Epithelial cell of esophagus (primary cell): Measurements from ENCODE around the gene KRT15.
A peak's percentile ranks its signal among the peaks of the same experiment; 100 is the strongest.

Experiments used
- DNase-seq: peaks from one replicate; pipeline ENCODE4 v3.0.0; 2010; ENCODE audit warnings: low read depth
- H3K4me3 ChIP-seq: 2 replicates; pipeline ENCODE4 v1.5.1; 2011; ENCODE audit warnings: mild to moderate bottlenecking, low read length, control low read depth
- TF ChIP-seq, protein P1 (sequence below): IDR thresholded peaks from 2 replicates; pipeline ENCODE4 v1.5.1; 2011; ENCODE audit warnings: low read depth, mild to moderate bottlenecking, low read length, control low read depth, inconsistent platforms; ENCODE audit not compliant: insufficient read depth; ENCODE audit errors: missing control alignments

Gene KRT15

DNA sequence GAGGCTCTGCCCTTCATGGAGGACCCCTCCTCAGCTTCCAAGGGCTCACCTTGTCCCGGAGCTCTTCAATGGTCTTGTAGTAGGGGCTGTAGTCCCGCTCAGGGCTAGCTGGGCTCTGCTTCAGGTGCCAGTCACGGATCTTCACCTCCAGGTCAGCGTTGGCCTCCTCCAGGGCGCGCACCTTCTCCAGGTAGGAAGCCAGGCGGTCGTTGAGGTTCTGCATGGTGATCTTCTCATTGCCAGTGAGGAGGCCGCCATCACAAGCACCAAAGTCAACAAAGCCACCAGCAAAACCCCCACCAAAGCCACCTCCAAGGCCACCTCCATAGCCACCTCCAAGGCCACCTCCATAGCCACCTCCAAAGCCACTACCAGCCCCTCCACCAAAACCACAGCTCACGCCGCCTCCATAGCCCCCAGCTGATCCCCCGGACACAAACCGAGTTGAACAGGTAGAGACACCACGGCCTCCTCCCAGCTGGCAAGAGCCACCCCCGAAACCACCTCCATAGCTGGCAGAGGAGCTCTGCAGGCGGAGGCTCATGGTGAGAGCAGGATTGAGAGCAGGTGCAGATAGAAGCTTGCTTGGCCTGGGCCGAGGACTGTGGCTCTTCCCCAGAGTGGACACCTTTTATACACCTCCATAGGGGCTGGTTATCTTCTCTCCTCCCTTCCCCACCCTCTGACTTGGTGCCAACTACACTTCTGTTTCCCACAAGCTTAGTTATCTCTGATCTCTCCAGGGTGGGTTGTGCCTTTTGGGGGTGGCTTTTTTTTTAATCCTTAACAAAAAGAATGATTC lies 13.5 kb downstream of the KRT15 start, which contains the start of gene KRT13:
Gene KRT13 (minus strand): TSS at position 606 of the 802 bp plus-strand sequence. CDS start 62 bp downstream, at position 544.
- TF ChIP-seq, protein P1, sequence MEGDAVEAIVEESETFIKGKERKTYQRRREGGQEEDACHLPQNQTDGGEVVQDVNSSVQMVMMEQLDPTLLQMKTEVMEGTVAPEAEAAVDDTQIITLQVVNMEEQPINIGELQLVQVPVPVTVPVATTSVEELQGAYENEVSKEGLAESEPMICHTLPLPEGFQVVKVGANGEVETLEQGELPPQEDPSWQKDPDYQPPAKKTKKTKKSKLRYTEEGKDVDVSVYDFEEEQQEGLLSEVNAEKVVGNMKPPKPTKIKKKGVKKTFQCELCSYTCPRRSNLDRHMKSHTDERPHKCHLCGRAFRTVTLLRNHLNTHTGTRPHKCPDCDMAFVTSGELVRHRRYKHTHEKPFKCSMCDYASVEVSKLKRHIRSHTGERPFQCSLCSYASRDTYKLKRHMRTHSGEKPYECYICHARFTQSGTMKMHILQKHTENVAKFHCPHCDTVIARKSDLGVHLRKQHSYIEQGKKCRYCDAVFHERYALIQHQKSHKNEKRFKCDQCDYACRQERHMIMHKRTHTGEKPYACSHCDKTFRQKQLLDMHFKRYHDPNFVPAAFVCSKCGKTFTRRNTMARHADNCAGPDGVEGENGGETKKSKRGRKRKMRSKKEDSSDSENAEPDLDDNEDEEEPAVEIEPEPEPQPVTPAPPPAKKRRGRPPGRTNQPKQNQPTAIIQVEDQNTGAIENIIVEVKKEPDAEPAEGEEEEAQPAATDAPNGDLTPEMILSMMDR: no peak
- H3K4me3 ChIP-seq: no peak within 1 kb of the TSS
- DNase-seq: no peak

DNA sequence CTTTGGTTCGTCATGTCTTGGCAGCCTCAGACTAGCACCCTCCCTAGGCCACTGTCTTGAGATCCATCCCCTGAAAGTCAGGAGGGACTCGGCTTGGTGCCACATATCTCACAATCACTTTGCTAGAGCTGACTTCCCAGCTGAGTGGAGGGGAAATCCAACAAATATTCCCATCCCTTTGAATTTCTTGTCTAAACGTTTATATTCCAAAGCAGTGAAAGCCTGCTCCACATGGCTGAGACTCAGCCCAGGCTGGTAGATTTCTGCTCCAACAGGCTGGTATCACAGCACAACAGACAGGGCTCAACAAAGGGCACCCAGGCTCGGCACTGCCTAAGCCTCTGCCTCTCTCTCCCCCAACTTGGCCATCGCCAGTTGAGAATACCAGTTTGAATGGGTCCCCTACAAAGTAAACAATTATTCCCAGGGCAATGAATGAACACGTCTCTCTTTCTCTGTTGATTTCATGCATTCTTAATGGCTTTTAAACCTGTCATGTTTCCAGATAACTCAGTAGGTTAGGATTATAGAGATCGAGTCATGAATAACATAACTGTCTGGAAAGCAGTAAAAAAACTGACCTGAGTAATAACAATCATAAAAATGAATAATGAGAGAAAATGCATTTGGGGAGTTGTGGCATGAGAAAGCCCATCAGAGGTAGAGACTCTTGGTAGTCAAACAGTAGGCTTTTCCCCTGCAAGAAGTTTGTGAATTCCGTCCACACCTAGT lies 14.3 kb downstream of the KRT15 start:
- DNase-seq: no peak
- H3K4me3 ChIP-seq: no peak overlapping the region

DNA sequence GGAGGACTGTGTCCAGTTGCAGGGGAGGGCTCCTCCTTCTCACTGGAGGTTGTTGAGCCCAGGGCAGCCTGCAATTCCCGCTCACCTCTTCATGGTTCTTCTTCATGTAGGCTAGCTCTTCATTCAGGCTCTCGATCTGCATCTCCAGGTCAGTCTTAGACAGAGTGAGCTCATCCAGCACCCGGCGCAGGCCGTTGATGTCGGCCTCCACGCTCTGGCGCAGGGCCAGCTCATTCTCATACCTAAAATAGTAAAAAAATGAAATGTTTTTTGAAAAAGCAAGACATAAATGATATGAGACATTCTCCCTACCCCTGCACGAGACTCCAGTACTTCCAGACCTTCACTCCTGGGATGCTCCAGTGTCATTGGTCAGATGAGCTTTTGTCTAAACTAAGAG lies 15.5 kb downstream of the KRT15 start:
- DNase-seq: no peak
- no peak overlapping the region for H3K4me3 ChIP-seq
- TF ChIP-seq, protein P1: no peak

More for the DNA sequence above, 14.3 kb downstream of the KRT15 start:
- TF ChIP-seq, protein P1: no peak

DNA sequence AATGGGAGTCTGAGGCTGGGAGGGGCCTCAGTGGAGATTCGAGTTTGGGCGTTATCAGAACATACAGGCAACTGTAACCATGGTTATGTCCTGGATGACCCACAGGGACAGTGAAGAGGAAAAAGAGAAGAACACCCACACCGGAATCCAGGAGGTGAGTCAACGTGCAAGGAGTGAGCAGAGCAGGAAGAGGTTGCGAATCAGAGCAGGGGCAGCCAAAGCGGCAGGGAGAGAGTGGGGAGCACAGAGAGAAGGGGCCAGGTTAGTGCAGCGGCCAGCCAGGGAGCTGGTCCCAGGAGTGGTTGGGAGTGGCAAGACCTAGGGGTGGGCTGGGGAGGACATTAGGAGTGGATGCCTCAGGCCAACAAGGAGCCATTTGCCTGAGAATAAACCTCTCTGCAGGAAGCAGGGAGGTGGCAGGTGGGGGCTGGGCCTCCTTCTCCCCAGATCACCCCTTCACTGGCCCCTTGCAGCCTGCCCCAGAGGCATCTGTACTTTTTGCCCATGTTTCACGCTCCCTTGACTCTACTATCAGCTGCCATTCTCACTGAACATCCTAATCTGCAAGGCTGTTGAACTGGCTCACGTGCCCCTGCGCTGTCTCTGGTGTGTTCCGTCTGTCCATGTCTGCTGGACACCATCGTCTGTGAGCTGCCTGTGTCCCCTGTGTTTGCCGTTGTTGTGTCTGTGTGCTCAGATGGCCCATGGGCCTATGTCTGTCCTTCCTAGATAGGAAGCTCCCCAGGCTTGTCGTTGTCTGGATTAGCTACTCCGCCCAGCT lies 18.4 kb downstream of the KRT15 start:
- H3K4me3 ChIP-seq: no peak overlapping the region
- TF ChIP-seq, protein P1: peak; percentile 7
- peak; percentile 79 for DNase-seq

DNA sequence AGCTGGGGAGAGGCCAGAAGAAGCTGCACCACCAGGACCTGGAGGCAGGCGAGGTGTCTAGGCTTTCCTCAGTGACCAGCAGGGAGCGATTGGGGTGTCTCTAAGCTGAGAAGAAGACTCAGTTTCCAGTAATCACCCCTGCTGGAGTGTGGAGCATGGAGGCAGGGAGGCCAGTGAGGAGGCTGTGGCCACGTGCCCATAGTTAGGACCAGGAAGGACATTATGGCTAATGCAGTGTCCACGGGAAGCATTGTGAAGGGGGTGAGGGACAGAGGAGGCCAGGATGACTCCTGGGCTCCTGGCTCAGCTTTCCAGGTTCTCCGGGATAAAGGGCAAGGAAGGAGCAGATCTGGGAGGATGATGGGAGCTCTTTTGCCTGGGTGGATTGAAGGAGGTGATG lies 19.0 kb downstream of the KRT15 start:
- no peak overlapping the region for H3K4me3 ChIP-seq
- TF ChIP-seq, protein P1: no peak
- DNase-seq: no peak

DNA sequence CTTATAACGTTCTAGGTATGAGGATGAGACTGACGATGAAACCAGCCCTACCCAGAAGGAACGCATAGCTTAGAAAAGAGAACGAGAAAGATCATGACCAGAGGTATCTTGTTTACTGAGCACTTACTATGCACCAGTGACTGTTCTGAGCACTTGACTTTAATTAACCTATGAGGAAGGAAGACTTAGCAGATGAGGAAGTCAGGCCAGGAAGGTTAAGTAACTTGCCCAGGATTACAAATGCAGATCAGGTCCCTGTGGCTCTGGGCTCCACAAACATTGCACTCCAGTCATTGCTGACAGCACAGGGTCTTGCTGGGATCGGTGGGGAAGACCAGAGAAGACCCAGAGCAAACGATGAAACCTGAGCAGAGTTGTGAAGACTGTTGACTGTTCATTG lies 20.4 kb downstream of the KRT15 start:
- no peak overlapping the region for H3K4me3 ChIP-seq
- TF ChIP-seq, protein P1: no peak
- peak; percentile 32 for DNase-seq
